SK-N-SH (cell line): ENCODE data around the gene STAG2. TPM values are rescaled to one million over a fixed set of nuclear protein-coding genes. Genes with fewer than 3 reads are reported as not detected.

Source experiments
- CTCF ChIA-PET: fragments of 300-600, 350-600 bp; formaldehyde crosslinking; extraction: SDS; loops from one replicate; lab custom pipeline; 2021; lab: Yijun Ruan, JAX
- POLR2A ChIA-PET: fragments of 350-600 bp; sonication (Branson Sonifier 250); formaldehyde crosslinking; extraction: SDS; loops from one replicate; lab custom pipeline; 2020; ENCODE audit warnings: antibody characterized with exemption, inconsistent platforms; lab: Yijun Ruan, JAX
- DNase-seq: peaks from one replicate; pipeline ENCODE4 v3.0.0; 2012
- H2AFZ ChIP-seq: fragments of 200-600 bp; sonication (generic); 2 replicates; pipeline ENCODE4 v1.8.1; 2016; ENCODE audit warnings: antibody characterized with exemption, mild to moderate bottlenecking, low read depth
- H3F3A ChIP-seq: fragments of 200-600 bp; sonication (generic); replicated peaks from 2 replicates; pipeline ENCODE3; 2016; ENCODE audit warnings: antibody characterized with exemption, mild to moderate bottlenecking; ENCODE audit not compliant: insufficient read depth
- H3K27ac ChIP-seq, 2 experiments: fragments of 200-500 bp in 1 of 2; fragments of 200-600 bp in 1 of 2; sonication (Bioruptor generic) in 1 of 2; sonication (generic), shearing (Covaris generic) in 1 of 2; 2 replicates each; pipeline versions ENCODE4 v1.5.1 to v1.6.1; 2014 to 2016; ENCODE audit warnings: low read depth in 2 of 2, inconsistent platforms in 1 of 2, low read length in 1 of 2, mild to moderate bottlenecking in 1 of 2, mixed read lengths in 1 of 2
- H3K27me3 ChIP-seq: fragments of 200-600 bp; sonication (generic), shearing (Covaris generic); 2 replicates; pipeline ENCODE4 v1.6.1; 2016; ENCODE audit warnings: mixed run types; ENCODE audit not compliant: insufficient read depth
- H3K36me3 ChIP-seq, 2 experiments: fragments of 200-500 bp in 1 of 2; fragments of 200-600 bp in 1 of 2; sonication (Bioruptor generic) in 1 of 2; sonication (generic) in 1 of 2; replicated peaks in 1 of 2; 2 replicates each; pipeline versions ENCODE3 to v1.5.1; 2014 to 2016; ENCODE audit warnings: low read length in 1 of 2, mild to moderate bottlenecking in 1 of 2; ENCODE audit not compliant: insufficient read depth in 2 of 2, control insufficient read depth in 1 of 2
- H3K4me1 ChIP-seq, 2 experiments: fragments of 200-500 bp in 1 of 2; fragments of 200-600 bp in 1 of 2; sonication (Bioruptor generic) in 1 of 2; sonication (generic), shearing (Covaris generic) in 1 of 2; 2 replicates each; pipeline versions ENCODE4 v1.5.1 to v1.6.1; 2014 to 2016; ENCODE audit warnings: low read depth in 1 of 2, low read length in 1 of 2, mixed run types in 1 of 2; ENCODE audit not compliant: insufficient read depth in 2 of 2, control insufficient read depth in 1 of 2
- H3K4me2 ChIP-seq: fragments of 200-600 bp; sonication (generic), shearing (Covaris generic); 2 replicates; pipeline ENCODE4 v1.6.1; 2017; ENCODE audit warnings: mixed run types
- H3K4me3 ChIP-seq, 2 experiments: fragments of 200-500 bp in 1 of 2; fragments of 200-600 bp in 1 of 2; sonication (Bioruptor generic) in 1 of 2; sonication (generic), shearing (Covaris generic) in 1 of 2; 2 replicates each; pipeline versions ENCODE4 v1.5.1 to v1.8.1; 2014 to 2016; ENCODE audit warnings: low read depth in 2 of 2, inconsistent platforms in 1 of 2, low read length in 1 of 2, mild to moderate bottlenecking in 1 of 2, mixed read lengths in 1 of 2, moderate library complexity in 1 of 2
- H3K79me2 ChIP-seq: fragments of 200-600 bp; sonication (generic); 2 replicates; pipeline ENCODE4 v1.8.1; 2017; ENCODE audit warnings: mild to moderate bottlenecking; ENCODE audit not compliant: insufficient read depth
- H3K9ac ChIP-seq: fragments of 200-600 bp; sonication (generic); 2 replicates; pipeline ENCODE4 v1.6.1; 2017; ENCODE audit warnings: mixed run types
- H3K9me2 ChIP-seq: fragments of 200-600 bp; sonication (generic); 2 replicates; pipeline ENCODE4 v1.6.1; 2017; ENCODE audit warnings: mixed run types
- H3K9me3 ChIP-seq: fragments of 200-600 bp; sonication (generic); 2 replicates; pipeline ENCODE4 v1.6.1; 2017; ENCODE audit warnings: mixed run types, mild to moderate bottlenecking, moderate library complexity
- H4K20me1 ChIP-seq: fragments of 200-600 bp; sonication (generic); 2 replicates; pipeline ENCODE4 v1.6.1; 2017; ENCODE audit warnings: mild to moderate bottlenecking, mixed run types; ENCODE audit not compliant: insufficient read depth
- EP300 ChIP-seq, 2 experiments: IDR thresholded peaks; 2 replicates each; pipeline versions ENCODE4 v1.4.0 to v1.6.1; 2012; ENCODE audit warnings: borderline replicate concordance in 1 of 2, low read depth in 1 of 2, low read length in 1 of 2
- EZH2phosphoT487 ChIP-seq: fragments of 200-600 bp; sonication (generic); IDR thresholded peaks from 2 replicates; pipeline ENCODE4 v1.6.1; 2017; ENCODE audit warnings: low read depth, mixed run types, mild to moderate bottlenecking, antibody characterized with exemption, moderate library complexity, borderline replicate concordance
- FOXJ3 ChIP-seq: sonication (generic); formaldehyde crosslinking; IDR thresholded peaks from 2 replicates; pipeline ENCODE4 v1.5.1; 2020; ENCODE audit warnings: mild to moderate bottlenecking, missing genetic modification reagents
- FOXM1 ChIP-seq: IDR thresholded peaks from 2 replicates; pipeline ENCODE4 v1.4.0; 2012; ENCODE audit warnings: low read depth, mild to moderate bottlenecking
- GABPA ChIP-seq: IDR thresholded peaks from 2 replicates; pipeline ENCODE4 v1.4.0; 2012; ENCODE audit warnings: low read depth, mild to moderate bottlenecking
- GATA2 ChIP-seq: sonication (generic); formaldehyde crosslinking; IDR thresholded peaks from 2 replicates; pipeline ENCODE4 v1.5.0; 2020; ENCODE audit warnings: mild to moderate bottlenecking, missing genetic modification reagents
- JUND ChIP-seq: IDR thresholded peaks from 2 replicates; pipeline ENCODE4 v1.4.0; 2012
- NFIC ChIP-seq: IDR thresholded peaks from 2 replicates; pipeline ENCODE4 v1.4.0; 2012; ENCODE audit warnings: borderline replicate concordance
- NRF1 ChIP-seq: IDR thresholded peaks from 2 replicates; pipeline ENCODE4 v1.6.1; 2012; ENCODE audit warnings: low read depth, mild to moderate bottlenecking, low read length
- RCOR1 ChIP-seq: fragments of 150-350 bp; IDR thresholded peaks from 2 replicates; pipeline ENCODE4 v1.6.1; 2017; ENCODE audit warnings: antibody characterized with exemption, low read length
- RFX5 ChIP-seq: IDR thresholded peaks from 2 replicates; pipeline ENCODE4 v1.6.1; 2012; ENCODE audit warnings: mild to moderate bottlenecking, improper control_type of control experiment, low read length
- RXRA ChIP-seq: IDR thresholded peaks from 2 replicates; pipeline ENCODE4 v1.4.0; 2012; ENCODE audit warnings: low read depth, mild to moderate bottlenecking, borderline replicate concordance
- SIN3A ChIP-seq: IDR thresholded peaks from 2 replicates; pipeline ENCODE4 v1.6.1; 2012; ENCODE audit warnings: low read depth, mild to moderate bottlenecking, low read length, moderate library complexity, borderline replicate concordance
- SMC3 ChIP-seq: IDR thresholded peaks from 2 replicates; pipeline ENCODE4 v1.6.1; 2012; ENCODE audit warnings: low read depth, low read length, improper control_type of control experiment
- TCF12 ChIP-seq: IDR thresholded peaks from 2 replicates; pipeline ENCODE4 v1.4.0; 2012
- WGBS: methylation state at CpG from one replicate; pipeline ENCODE4 v1.1.6; 2017; ENCODE audit warnings: low lambda C conversion rate; 5-methylcytosine and 5-hydroxymethylcytosine counted together
- polyA plus RNA-seq, 3 experiments: library from polyadenylated mRNA; depleted of rRNA; stranded (reverse); fragments of >200 nt; gene quantifications; 2 replicates each; pipeline ENCODE4 v1.2.3, GENCODE V29; 2012
- TF ChIP-seq, protein P1 (sequence below): IDR thresholded peaks from 2 replicates; pipeline ENCODE4 v1.4.0; 2012; ENCODE audit warnings: low read depth, borderline replicate concordance
- TF ChIP-seq, protein P2 (sequence below): IDR thresholded peaks from 2 replicates; pipeline ENCODE4 v1.6.1; 2012; ENCODE audit warnings: mild to moderate bottlenecking, low read depth, low read length, moderate library complexity
- TF ChIP-seq, protein P3 (sequence below): fragments of 150-350 bp; IDR thresholded peaks from 2 replicates; pipeline ENCODE4 v1.6.1; 2016; ENCODE audit warnings: mild to moderate bottlenecking, low read depth, low read length
- TF ChIP-seq, protein P4 (sequence below): IDR thresholded peaks from 2 replicates; pipeline ENCODE4 v1.4.0; 2012; ENCODE audit warnings: low read depth

STAG2 gene
- polyA plus RNA-seq, 1 of the 3 experiments (the other 2 are of a cell fraction): 11.3 TPM

DNA sequence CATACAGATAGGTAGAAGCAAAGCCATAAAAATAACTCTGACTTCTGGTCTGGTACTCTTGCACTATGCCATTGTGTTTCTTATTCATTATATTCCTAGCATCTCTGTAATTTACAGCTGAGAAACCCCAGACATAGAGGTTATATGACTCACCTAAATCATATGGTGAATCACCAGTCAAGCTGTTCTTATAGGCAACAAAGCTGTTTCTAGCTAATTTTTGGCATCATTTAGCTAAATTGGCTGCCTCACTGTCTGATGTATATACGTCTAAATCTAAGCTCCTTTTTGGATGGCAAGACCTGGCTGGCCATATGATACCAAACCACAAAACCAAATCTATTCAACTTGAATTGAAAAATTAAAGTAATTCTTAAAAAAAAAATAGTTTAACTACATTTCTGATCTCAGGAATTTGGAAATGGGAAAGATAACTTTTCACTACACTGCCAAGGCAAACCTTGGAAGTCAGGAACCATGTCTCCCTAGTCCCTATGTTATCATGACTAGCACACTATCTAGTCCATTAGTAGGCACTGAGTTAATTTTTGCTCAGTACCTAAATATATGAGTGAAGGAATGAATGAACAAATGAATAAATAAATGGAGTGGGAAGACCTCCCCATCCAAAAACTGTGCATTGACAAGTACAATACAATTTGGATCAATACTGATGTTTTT, 41.3 kb upstream of the STAG2 start (continued):
- TF ChIP-seq, protein P1, sequence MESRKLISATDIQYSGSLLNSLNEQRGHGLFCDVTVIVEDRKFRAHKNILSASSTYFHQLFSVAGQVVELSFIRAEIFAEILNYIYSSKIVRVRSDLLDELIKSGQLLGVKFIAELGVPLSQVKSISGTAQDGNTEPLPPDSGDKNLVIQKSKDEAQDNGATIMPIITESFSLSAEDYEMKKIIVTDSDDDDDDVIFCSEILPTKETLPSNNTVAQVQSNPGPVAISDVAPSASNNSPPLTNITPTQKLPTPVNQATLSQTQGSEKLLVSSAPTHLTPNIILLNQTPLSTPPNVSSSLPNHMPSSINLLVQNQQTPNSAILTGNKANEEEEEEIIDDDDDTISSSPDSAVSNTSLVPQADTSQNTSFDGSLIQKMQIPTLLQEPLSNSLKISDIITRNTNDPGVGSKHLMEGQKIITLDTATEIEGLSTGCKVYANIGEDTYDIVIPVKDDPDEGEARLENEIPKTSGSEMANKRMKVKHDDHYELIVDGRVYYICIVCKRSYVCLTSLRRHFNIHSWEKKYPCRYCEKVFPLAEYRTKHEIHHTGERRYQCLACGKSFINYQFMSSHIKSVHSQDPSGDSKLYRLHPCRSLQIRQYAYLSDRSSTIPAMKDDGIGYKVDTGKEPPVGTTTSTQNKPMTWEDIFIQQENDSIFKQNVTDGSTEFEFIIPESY: no peak
- peak; percentile 85 for TF ChIP-seq JUND
- TF ChIP-seq GATA2 (CRISPR knock-in tag): no peak
- no peak for TF ChIP-seq SMC3
- TF ChIP-seq FOXM1: no peak
- no peak for TF ChIP-seq RFX5
- 0 out of 2 replicates have a peak, but pooled peaks have one; percentile 17 for TF ChIP-seq RXRA
- peak in 1 of 2 experiments; percentile 52; a peak in 1 of 4 replicates for TF ChIP-seq EP300 (IDR thresholded peaks at IDR 0.05; ENCODE audit: borderline replicate concordance in 1 of 2, low read depth in 1 of 2, low read length in 1 of 2)
- peak; percentile 62 for TF ChIP-seq NFIC
- TF ChIP-seq, all 33 proteins: peak for 9

DNA sequence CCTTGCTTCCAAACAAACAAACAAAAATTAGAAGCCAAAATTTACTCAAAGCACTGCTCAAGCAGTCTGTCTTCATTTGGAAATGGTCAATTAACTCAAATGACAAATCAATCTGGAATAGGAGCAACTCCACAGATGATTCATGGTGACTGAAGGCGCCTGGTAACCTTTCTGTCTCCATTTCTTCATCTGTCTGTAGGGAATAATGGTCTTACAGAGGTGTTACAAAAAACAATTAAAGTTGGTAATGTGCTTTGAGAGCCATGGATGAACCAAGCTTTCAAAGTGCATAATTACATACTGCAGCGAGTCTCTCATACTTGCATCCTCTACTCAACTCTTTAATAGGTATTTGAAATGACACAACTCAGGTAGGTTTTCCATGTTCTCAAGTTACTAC, 38.3 kb upstream of the STAG2 start:
- no peak for TF ChIP-seq EZH2phosphoT487
- TF ChIP-seq, protein P2, sequence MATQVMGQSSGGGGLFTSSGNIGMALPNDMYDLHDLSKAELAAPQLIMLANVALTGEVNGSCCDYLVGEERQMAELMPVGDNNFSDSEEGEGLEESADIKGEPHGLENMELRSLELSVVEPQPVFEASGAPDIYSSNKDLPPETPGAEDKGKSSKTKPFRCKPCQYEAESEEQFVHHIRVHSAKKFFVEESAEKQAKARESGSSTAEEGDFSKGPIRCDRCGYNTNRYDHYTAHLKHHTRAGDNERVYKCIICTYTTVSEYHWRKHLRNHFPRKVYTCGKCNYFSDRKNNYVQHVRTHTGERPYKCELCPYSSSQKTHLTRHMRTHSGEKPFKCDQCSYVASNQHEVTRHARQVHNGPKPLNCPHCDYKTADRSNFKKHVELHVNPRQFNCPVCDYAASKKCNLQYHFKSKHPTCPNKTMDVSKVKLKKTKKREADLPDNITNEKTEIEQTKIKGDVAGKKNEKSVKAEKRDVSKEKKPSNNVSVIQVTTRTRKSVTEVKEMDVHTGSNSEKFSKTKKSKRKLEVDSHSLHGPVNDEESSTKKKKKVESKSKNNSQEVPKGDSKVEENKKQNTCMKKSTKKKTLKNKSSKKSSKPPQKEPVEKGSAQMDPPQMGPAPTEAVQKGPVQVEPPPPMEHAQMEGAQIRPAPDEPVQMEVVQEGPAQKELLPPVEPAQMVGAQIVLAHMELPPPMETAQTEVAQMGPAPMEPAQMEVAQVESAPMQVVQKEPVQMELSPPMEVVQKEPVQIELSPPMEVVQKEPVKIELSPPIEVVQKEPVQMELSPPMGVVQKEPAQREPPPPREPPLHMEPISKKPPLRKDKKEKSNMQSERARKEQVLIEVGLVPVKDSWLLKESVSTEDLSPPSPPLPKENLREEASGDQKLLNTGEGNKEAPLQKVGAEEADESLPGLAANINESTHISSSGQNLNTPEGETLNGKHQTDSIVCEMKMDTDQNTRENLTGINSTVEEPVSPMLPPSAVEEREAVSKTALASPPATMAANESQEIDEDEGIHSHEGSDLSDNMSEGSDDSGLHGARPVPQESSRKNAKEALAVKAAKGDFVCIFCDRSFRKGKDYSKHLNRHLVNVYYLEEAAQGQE: no peak
- no peak for TF ChIP-seq RCOR1
- no peak for TF ChIP-seq SIN3A
- TF ChIP-seq TCF12: no peak
- TF ChIP-seq, protein P3, sequence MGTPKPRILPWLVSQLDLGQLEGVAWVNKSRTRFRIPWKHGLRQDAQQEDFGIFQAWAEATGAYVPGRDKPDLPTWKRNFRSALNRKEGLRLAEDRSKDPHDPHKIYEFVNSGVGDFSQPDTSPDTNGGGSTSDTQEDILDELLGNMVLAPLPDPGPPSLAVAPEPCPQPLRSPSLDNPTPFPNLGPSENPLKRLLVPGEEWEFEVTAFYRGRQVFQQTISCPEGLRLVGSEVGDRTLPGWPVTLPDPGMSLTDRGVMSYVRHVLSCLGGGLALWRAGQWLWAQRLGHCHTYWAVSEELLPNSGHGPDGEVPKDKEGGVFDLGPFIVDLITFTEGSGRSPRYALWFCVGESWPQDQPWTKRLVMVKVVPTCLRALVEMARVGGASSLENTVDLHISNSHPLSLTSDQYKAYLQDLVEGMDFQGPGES: no peak
- TF ChIP-seq NRF1: no peak
- TF ChIP-seq GABPA: no peak
- no peak for TF ChIP-seq JUND
- no peak for TF ChIP-seq FOXJ3 (CRISPR knock-in tag)
- TF ChIP-seq, protein P4, sequence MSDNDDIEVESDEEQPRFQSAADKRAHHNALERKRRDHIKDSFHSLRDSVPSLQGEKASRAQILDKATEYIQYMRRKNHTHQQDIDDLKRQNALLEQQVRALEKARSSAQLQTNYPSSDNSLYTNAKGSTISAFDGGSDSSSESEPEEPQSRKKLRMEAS: no peak
- TF ChIP-seq, protein P1: no peak
- H3K79me2 ChIP-seq: no peaks in the 10 kb centered on the region
- H3K9ac ChIP-seq: no peak overlapping the region
- no peaks in the 10 kb centered on the region for H3K36me3 ChIP-seq
- H3K4me2 ChIP-seq: no peak overlapping the region
- H3K4me1 ChIP-seq: no peaks in the 10 kb centered on the region
- no peak for DNase-seq
- no peak overlapping the region for H3K27ac ChIP-seq
- no peaks in the 10 kb centered on the region for H3K9me3 ChIP-seq
- no peaks in the 10 kb centered on the region for H3K9me2 ChIP-seq
- H3K27me3 ChIP-seq: no peaks in the 10 kb centered on the region
- CTCF ChIA-PET: no interaction called here
- no peaks in the 10 kb centered on the region for H4K20me1 ChIP-seq
- no peak overlapping the region for H2AFZ ChIP-seq
- peaks cover 6% of the 10 kb centered on the region for H3F3A ChIP-seq
- WGBS: 43% methylated on average over 2 of the region's 2 CpGs
- POLR2A ChIA-PET: no interaction called here
- no peak overlapping the region for H3K4me3 ChIP-seq
